ENCODE measurements around the gene NALCN.

The NALCN gene

GRCh38 chr13:101416181-101417042 lies at the start of gene NALCN:
Gene NALCN (minus strand): TSS chr13:101416508. CDS start chr13:101399126, 17,382 bp downstream.
- no peak for DNase-seq (ENCODE audit: low read depth)
- TF ChIP-seq CTCF (conservative IDR thresholded peaks at IDR 0.05; ENCODE audit: low read depth, low read length), result no peak
- H3K4me3 ChIP-seq (ENCODE audit: low read length), result peak within 1 kb of the TSS; percentile 72

- H3K4me3 ChIP-seq (ENCODE audit: low read length), result no peak overlapping the region
- TF ChIP-seq CTCF (conservative IDR thresholded peaks at IDR 0.05; ENCODE audit: low read depth, low read length), result no peak
- no peak for DNase-seq (ENCODE audit: low read depth)
Observed at GRCh38 chr13:101465877-101466276, 49.6 kb upstream of the NALCN start.

GRCh38 chr13:101457176-101457575 lies 40.9 kb upstream of the NALCN start:
- no peak overlapping the region for H3K4me3 ChIP-seq (ENCODE audit: low read length)
- no peak for DNase-seq (ENCODE audit: low read depth)
- no peak for TF ChIP-seq CTCF (conservative IDR thresholded peaks at IDR 0.05; ENCODE audit: low read depth, low read length)

- DNase-seq (ENCODE audit: low read depth), result peak; percentile 74
- H3K4me3 ChIP-seq (ENCODE audit: low read length), result no peak overlapping the region
- no peak for TF ChIP-seq CTCF (conservative IDR thresholded peaks at IDR 0.05; ENCODE audit: low read depth, low read length)
Observed at GRCh38 chr13:101455863-101456262, 39.6 kb upstream of the NALCN start.

GRCh38 chr13:101454767-101455166 lies 38.5 kb upstream of the NALCN start:
- no peak for TF ChIP-seq CTCF (conservative IDR thresholded peaks at IDR 0.05; ENCODE audit: low read depth, low read length)
- no peak overlapping the region for H3K4me3 ChIP-seq (ENCODE audit: low read length)
- peak; percentile 26 for DNase-seq (ENCODE audit: low read depth)

GRCh38 chr13:101453784-101454201 lies 37.5 kb upstream of the NALCN start:
- no peak for DNase-seq (ENCODE audit: low read depth)
- H3K4me3 ChIP-seq (ENCODE audit: low read length), result peak overlapping the region; percentile 30
- TF ChIP-seq CTCF (conservative IDR thresholded peaks at IDR 0.05; ENCODE audit: low read depth, low read length), result no peak
